Sigmoid colon (tissue), 4 donors: ENCODE results near the gene NRXN3.

Source experiments
- CTCF ChIP-seq, 4 experiments: fragments of 450-650 bp in 3 of 4; fragments of 200-600 bp in 1 of 4; IDR thresholded peaks; one replicate each; pipeline ENCODE4 v1.5.1; 2016 to 2019; ENCODE audit warnings: antibody characterized with exemption in 4 of 4, mild to moderate bottlenecking in 3 of 4, moderate library complexity in 2 of 4
- POLR2AphosphoS5 ChIP-seq, 4 donors: sonication (generic); formaldehyde crosslinking; IDR thresholded peaks; one replicate each; pipeline ENCODE4 v1.6.1; 2017; ENCODE audit warnings: antibody characterized with exemption in 4 of 4

- TF ChIP-seq POLR2AphosphoS5 (IDR thresholded peaks at IDR 0.05) (no peak), CTCF (IDR thresholded peaks at IDR 0.05) (no peak)
Observed at GRCh38 chr14:78698991-78699390, 528.8 kb downstream of the NRXN3 start.
